Right kidney (tissue), 1 donor: ENCODE measurements around the gene PPM1N.

Source experiments
- DNase-seq: peaks from one replicate; pipeline ENCODE4 v3.0.0-alpha.2; 2016

Gene PPM1N

GRCh38 chr19:45529420-45529785 lies 31.2 kb downstream of the PPM1N start:
- DNase-seq, result peak; percentile 32

- no peak for DNase-seq
Observed at GRCh38 chr19:45531349-45531748, 33.1 kb downstream of the PPM1N start.

- DNase-seq, result no peak
Observed at GRCh38 chr19:45539459-45539858, 41.2 kb downstream of the PPM1N start.

- DNase-seq, result no peak
Observed at GRCh38 chr19:45542234-45542668, 44.0 kb downstream of the PPM1N start.

GRCh38 chr19:45547211-45547770 lies 49.0 kb downstream of the PPM1N start:
- no peak for DNase-seq

- no peak for DNase-seq
Observed at GRCh38 chr19:45547965-45548609, 49.8 kb downstream of the PPM1N start.
